CD4-positive, alpha-beta T cell treated with Interferon gamma for 1 hour (primary cell): Measurements from ENCODE around the gene RGL1.

ENCODE experiments used
- DNase-seq: peaks from one replicate; pipeline ENCODE4 v3.0.0-alpha.2; 2020

RGL1 gene

DNA sequence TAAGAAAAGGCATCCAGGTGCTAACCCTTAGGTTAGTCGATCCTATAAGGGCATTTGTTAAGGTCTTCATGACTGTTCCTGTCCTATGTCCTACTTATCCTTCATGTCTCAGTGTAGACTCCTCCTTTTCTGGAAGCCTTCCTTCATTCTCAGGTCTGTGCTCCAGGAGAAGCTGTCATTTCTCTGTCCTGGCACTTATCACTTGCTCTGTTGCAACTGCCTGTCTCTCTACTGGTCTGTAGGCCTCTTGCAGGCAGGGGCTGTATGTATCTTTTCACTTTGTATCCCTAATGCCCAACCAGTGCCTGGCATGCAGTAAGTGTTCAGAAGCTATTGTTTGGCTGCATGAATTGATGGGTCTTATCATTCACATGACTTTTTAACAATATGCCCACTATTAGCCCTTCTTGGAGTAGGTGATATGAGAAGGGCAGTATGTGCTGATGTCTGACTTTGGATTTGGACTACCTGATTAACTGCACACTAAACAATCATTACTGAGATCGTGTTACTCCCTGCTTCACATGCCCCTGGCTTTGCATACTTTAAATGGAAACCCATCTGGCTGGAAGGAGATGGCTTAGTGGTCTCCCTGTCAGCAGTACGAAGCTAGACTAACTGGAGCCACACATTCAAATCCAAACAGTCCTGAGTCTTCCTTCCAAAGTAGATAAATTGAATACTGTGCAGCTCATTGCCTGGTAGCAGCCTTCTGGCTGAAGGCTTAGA, 88.8 kb downstream of the RGL1 start:
- DNase-seq, result no peak

DNA sequence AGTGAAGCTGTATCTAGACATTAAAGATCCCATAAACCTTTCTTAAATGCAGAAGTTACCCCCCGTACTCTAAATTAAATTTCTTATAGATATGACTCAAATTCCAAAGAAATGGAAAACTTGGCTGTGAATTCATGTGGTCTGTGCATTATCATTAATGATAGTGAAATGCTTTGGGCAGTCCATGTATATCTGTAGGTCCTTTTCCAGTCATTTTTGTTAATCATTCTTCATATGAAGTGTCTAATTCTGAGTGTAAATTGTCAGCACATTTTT, 89.3 kb downstream of the RGL1 start:
- no peak for DNase-seq

DNA sequence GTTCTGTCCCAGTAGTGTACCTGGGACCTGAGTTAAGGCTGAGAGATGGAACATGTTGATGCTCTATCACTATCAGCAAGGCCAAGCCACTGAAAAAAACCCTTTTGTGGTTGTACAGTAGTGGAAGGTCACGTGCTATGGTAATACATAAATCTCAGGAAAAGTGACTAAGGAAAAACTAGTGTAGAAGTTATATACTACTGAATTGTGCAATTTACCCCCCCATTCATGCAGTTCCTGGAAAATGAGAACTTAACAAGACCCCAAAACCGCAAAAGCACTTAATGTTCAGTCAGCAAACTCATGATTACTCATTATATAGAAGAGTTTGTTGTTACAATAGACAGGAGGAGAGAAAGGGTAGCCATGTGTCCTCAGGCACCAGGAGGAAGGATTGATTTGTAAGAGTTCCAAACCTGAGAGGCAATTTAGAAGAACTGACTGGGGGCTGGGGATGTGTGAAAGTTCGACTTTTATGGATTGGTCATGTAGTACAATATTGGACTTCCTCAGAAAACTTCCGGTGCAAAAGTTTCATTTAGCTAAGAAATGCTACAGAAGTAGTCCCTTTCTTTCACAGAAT, 91.6 kb downstream of the RGL1 start:
- peak; percentile 24 for DNase-seq

DNA sequence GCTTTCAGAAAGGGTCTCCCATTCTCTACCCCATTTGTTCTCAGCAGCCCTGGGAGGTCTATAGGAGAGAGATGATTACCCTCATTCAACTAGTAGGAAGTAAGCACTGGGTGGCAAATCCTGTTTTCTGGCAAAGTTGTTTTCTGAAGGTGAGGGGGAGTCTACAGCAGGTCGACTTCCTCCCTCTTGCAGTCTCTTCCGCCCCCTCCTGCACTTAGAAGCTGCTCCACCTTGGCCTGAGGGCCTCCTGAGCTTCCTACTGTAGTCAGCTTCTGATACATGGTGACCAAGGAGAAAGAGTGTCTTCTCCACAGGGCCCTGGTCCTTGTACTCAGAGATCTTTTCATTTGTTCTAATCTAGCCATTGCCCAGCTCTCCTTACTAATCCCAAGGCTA, 93.1 kb downstream of the RGL1 start:
- DNase-seq, result no peak

DNA sequence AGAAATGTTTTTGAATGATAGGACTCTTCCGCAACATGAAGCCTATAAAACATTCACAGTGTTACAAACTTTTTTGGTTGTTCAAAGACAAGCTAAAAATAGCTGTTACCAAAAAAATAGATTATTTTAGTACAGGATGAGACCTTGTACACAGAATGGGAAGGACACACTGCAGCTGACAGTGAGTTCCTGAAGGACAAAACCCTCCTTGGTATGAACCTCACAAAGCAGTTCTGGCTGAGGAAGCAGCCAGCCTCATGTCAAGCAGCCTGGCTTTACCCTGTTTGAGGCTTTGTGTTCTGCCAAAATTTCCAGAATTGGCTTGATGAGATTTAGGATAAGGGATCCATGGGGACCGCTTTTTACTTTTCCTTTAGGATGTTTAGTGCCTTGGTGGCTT, 93.7 kb downstream of the RGL1 start:
- no peak for DNase-seq

DNA sequence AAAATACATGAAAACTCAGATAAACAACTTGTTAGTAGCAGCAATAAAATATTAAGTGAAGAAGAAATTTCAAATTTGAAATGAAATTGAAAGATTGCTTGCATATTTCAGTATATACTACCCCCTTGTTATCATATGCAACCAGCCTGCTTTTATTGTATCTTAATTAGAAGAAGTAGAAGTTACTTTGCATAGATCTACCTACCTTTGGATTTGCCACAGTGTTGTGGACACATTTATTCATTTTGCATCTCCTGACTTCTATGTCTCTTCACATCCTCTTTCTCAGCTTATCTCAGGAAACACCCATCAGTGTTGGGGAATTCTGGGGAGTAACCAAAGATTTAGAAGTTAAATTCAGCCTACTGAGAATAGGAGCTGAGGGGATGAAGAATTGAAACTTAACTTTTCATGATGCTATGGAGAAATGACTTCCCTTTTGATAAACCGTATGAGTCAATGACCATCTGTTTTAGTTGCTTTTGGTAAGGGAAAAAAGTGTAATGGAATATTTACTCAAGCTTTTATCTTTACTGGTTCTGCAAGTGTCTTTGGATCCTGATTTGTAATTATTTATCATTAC, 96.9 kb downstream of the RGL1 start:
- no peak for DNase-seq

DNA sequence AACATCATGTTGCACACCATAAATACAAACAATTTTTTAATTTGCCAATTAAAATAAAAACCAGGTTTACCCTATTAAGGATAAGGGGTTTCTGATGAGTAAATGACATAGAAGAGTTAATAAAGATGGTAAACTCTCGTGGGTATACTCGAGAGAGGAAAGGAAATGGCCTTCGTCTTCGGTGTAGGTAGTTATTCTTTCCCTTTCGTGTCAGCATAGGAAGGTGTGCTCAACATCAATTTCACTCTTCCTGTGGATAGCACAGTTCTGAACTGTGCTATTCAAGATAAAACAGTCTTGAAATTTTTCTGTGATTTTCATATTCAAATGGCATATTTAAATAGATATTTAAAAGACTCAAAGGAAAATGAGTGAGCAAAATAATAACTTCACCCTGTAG, 98.2 kb downstream of the RGL1 start:
- DNase-seq, result no peak

DNA sequence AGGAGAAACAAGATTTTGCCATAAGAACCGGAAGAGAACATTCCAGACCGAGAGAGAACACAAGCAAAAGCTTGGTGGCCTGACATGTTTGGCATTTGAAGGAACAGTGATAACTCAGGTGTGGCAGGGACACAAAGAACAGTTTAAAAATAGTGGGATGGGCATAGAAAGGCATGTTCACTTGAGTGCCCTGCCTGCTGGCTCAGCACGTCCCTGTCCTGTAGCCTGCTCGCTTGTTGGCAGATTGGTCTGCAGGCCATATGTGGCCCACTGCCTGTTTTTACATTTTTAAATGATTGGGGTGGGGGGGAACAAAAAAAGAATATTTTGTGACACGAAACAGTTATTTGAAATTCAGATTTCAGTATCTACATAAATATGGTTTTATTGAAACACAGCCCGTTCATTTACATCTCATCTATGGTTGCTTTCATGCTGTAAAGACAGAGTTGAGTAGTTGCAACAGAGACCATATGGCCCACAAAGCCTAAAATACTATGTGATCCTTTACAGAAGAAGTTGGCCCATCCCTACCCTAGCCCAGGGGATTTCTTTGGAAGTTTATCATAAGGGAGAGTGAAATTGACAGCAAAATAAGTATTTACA, 100.7 kb downstream of the RGL1 start:
- no peak for DNase-seq

DNA sequence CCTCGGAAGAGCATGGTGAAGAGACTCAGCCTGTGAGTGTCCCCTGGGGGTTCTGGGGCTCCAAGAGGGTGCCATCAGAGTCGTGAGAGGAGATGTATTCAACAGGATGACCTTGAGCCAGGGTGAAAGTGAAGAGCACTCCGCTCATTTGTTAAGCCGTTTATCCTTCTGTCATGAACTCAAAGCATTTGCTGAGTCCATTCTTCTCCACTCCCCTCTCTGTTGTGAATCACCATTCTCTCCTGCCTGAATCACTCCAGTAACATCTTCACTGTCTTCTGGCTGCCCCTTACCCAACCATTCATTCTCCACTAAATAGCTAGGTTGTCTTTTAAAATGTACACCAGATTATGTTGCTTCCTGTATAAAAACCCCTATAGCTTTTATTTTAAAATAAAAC, 102.2 kb downstream of the RGL1 start:
- DNase-seq, result no peak

DNA sequence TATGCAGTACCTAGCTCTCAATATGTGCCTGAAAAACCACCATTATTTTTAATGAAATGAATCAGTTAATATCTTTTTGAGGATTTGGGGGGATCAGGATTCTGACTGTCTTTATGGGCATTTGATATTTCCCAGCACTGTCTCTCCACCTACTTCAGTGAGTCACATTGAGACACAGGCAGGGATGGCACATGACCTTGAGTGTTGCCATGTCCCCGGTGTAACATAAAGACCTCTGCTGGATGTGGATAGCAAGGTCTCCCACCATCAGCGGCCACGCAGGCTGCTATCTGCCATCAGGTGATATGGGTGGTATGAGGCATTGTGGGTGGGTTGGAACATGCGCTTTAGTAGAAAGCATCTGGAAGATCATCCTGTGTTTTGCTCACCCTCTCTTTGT, 103.2 kb downstream of the RGL1 start:
- DNase-seq, result no peak

DNA sequence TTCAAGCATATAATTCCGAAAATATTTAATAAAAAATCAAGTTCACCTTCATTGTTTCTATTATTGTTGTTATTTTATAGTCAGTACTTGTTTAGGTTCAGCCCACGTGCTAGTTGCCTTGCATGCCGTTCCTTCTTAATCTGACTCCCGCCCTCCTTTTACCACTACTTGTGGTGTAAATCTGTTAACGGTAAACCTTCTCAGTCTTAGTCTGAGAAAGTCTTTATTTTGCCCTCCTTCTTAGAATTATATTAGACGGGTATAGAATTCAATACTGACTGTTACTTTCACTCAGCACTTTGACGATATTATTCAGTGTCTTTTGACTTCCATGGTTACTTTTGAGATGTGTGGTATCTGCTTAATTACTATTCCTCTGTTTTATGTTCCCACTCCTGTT, 104.8 kb downstream of the RGL1 start:
- DNase-seq, result no peak

DNA sequence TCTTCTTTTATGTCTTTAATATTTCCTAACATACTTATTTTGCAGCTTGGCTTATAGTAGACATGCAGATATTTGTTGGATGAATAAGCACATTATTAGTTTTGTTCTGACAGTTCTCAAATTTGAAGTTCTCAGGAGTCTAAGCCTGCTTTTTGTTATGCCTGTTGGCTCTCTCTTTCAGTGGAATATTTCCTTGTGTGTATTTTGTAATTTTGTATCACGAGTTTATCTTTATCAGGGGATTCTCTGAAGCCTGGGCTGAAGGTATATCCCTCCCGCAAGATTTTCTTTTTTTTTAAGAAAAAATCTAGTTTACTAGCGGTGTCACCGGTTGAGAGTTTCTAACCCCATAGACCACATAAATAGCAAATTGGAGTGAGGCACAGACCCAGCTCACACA, 105.9 kb downstream of the RGL1 start:
- DNase-seq, result no peak

DNA sequence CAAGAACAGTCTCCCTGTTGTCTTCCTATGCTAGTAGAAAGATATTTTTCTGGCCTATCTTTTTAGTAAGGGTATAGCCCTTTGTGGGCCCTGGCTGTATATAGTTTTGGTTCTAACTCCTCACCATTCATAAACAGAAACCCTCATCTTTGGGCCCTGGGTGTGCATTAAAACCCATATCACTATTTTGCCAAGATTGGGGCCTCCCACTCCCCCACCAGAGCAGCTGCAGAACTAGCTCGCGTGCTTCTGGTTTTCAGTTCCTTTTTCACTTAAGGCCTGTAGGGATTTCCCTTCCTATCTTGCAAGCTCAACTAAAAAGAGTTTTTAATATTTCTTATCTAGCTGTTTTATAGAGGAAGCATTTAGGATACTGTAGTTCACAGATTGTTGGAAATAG, 106.4 kb downstream of the RGL1 start:
- peak; percentile 51 for DNase-seq

DNA sequence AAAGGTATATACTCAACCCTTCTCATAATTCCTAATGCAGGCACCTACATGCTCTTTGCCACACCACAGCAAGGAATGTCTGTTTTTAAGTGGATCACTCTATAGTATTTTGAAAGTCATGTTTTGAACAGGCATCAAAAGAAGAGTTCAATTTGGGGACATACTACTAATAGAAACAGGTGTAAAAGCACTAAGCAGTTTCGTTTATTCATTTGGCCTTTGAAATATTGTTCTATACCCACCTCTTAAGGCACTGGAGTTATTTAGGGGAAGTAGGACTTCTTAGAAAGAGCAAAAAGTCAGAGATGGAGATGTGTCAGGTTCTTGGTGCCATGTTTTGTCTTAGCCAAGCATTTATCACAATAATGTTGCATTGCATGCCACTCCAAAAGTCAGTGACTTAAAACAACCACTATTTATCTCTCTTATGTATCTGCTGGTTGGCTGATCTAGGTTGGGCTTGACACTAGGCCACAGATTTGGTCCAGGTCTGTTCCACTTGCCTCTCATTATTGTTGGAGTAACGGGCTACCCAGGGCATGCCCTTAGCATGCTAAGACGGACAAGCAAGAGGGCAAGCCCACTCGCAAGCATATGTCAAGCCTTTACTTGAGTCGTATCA, 107.5 kb downstream of the RGL1 start:
- no peak for DNase-seq

DNA sequence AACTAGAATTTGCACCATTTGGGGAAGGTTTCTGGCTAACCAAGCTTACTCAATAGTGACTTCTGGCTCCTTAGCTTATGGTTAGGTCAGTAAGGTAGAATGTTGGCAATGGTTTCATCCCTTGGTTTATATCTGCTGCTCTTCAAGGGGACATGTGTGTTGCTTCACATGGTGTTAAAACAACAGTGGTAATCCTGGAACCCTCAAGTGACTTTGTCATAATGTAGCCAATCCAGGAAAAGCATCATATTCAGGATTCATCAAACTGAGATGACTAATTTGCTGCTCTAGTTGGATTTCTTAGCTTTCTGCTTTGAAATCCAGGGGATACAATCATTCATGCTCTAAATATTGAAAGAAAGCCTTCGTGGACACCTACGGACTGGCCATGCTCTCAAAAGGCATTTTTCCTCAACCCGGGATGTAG, 108.7 kb downstream of the RGL1 start:
- no peak for DNase-seq

DNA sequence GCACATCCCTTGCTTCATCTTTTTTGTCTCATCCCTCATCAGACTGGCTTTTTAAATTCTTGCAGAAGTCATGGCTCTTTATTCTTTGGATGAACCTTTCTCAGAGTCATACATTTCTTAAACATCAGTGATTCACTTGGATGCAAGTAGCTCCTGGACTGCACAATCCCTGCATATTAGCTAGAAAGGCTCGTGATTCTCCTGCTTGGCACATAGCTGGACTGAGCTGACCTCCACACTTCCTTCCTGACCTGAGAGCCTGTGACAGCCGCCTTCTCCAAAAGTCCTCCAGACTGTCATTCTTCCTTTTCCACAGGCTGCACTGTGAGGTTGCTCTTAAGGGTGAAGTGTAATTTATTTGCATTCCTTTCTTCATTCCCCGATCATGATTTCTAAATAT, 109.4 kb downstream of the RGL1 start:
- DNase-seq, result no peak

DNA sequence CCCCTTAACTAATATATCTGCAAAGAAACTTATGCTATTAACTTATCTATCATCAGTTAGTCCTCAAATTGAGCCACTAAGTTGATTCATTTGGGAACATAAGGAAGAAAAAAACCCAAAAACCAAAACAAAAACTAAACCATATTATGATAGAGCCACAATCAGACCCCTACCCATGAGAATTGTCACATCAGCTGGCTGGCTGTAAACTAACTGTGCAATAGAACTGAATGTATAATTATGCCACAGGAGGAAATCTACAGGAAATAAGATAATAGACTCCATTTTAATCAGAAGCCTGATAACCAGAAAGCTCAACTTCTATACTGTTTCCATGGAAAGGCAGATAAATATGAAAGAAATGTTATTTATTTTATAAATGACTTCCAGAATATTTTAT, 110.0 kb downstream of the RGL1 start:
- no peak for DNase-seq

DNA sequence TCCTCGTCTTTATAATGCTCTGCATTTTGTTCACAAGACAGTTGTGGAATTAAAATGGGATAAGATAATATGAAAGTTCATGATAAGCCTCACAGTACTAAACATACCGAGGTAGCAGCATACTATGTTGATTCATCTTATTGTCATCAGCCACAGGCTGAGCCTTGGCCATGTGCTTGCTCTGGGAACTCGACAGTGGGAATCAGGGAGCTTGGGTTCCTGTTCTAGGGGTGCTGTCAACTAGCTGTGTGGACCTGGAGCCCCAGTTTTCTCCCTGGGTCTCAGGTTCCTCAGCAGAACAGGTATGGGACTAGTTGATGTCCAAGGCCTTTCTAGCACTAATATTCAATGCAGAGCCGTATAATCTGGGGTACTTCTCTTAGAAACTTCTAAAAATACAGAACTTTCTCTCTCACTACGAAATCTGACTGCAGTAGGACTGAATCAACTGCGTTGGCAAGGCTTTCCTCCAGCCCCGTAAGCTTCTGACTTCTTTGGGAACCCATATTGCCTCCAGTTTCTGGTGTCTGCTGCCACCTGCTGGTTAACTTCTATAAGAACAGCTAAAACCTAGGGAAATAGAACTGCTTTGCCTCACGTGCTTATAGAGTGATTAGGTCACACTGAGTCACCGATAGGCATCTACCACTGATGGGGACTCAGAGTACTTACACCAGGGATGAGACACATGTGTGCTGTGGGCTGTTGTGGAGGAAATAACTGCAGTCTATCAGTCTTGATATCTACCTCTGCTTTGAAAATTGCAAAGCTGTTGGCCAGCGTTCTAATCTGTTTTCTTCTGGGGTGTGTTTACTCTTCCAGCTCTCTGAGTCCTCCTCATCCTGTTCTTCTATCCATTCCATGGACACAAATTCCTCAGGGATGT, 110.9 kb downstream of the RGL1 start:
- peak; percentile 67 for DNase-seq

DNA sequence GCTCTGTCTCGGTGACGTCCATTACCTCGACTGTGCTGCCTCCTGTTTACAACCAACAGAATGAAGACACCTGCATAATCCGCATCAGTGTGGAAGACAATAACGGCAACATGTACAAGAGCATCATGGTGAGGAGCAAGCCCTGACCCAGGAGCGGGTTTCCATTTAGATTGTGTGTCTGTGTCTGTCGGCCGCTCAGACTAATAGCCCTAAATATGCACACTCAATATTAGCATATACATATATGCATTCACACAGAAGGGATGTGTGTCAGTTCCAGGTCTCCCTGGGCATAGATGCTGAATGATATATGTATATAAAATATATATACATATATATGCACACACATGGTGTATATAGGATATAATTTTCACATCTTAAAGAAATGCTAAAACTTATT, 111.7 kb downstream of the RGL1 start:
- no peak for DNase-seq

DNA sequence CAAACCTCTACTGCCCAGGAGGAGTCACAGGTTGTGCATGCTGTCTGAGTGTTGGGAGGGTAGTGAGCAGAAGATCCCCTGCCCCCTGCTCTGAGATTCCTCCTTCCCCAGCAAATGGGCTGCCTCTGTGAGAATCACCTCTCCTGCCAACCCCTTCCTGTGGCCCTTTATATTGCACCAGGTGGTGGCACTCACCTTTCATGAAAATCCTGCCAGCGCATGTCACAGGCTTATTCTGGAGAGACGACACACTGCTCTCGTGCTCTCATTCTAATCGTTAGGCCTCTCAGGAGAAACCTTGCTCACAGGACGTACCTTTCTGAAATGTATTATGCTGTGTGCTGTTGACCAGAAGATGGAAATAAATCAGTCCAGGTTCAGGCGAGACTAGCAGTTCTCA, 113.7 kb downstream of the RGL1 start:
- no peak for DNase-seq

DNA sequence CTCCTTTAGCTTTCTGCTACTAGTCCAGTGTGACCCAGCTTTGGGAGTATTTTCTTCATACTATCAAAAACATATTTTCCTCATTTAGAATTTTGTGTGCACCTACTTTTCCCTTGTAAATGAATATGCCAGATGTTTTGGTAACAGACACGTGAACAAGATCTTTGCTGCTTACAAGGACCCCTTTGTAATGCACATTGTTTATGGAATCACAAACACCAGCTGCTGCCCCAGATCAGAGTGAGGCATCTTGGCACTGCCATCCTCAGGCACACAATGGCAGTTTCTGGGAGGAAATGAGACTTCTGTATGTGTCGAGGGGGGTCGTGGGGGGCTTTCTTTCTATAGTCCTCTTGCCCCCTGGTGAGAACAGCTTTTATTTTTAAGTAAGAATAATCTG, 115.7 kb downstream of the RGL1 start:
- no peak for DNase-seq

DNA sequence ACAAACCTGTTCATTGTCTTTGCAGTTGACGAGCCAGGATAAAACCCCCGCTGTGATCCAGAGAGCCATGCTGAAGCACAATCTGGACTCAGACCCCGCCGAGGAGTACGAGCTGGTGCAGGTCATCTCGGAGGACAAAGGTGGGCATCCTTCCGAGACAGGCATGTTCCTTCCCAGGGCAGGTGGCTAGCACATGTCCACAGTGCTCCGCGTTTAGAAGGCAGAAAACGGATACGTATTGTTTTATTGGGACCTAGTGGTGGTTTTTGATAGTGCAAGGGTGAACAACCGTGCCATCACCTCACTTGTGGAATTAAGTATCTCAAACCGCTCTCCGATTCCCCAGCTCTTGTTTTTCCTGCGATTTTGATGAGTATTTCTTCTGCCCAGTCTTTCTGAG, 117.3 kb downstream of the RGL1 start:
- DNase-seq, result no peak

DNA sequence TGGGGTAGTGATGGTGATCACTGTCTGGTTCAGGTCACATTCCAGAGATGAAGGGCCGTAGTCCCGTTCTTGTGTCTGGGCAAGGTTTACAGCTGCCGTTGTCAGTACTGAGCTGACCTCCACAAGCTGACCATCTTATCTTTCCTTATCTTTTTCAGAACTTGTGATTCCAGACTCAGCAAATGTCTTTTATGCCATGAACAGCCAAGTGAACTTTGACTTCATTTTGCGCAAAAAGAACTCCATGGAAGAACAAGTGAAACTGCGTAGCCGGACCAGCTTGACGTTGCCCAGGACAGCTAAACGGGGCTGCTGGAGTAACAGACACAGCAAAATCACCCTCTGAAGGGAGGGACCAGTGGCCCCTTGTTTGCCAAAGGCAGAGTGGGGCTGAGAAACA, 121.0 kb downstream of the RGL1 start:
- DNase-seq, result no peak
